GM12891 (cell line): Measurements from ENCODE around the gene RAB1A.

Experiments
- POLR2A ChIP-seq: IDR thresholded peaks from 2 replicates; pipeline ENCODE4 v1.6.1; 2011; ENCODE audit warnings: low read depth, low read length, control low read depth
- POLR2AphosphoS5 ChIP-seq: IDR thresholded peaks from 2 replicates; pipeline ENCODE4 v1.6.1; 2011; ENCODE audit warnings: low read depth, low read length, control low read depth
- POU2F2 ChIP-seq: IDR thresholded peaks from 2 replicates; pipeline ENCODE4 v1.6.1; 2011; ENCODE audit warnings: low read depth, mild to moderate bottlenecking, control low read depth, low read length, moderate library complexity
- TAF1 ChIP-seq: IDR thresholded peaks from 2 replicates; pipeline ENCODE4 v1.6.1; 2011; ENCODE audit warnings: low read depth, low read length, control low read depth

DNA sequence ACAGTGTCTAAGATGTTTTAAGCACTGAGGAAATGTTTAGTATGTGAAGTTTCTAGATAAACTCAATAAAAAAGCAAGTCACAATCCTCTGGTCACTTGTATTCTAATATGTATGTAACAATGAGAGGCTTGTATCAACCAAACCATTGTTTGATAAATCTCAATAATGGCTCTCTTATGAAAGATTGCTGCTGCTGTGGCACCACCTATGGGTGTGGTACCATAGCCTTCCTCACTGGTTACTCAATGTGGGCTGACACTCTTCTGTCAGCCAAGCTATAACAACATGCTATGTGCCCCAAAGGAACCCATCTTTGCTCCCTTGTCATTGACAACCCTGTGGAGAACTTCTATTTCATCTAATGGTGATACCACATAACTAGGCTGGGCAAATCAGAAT, 12.6 kb upstream of the RAB1A start:
- TF ChIP-seq POU2F2 (no peak), POLR2A (no peak), TAF1 (no peak), POLR2AphosphoS5 (no peak)
